ENCODE data around the gene WDR26.

The WDR26 gene

DNA sequence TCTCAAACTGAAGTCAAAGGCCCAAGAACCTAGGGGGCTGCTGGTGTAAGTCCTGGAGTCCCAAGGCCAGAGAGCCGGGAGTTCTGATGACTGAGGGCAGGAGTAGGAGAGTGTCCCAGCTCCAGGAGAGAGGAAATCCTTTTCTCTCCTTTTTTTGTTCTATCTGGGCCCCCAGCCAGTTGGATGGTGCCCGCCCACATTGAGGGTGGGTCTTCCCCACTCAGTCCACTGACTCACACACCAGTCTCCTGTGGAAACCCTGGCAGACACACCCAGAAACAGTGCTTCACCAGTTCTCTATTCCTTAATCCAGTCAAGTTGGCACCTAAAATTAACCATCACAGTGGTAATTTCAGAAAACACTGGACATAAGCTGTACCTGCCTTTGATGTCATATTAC, 12.7 kb upstream of the WDR26 start:
- peak; percentile 71 to 74 for DNase-seq
- H3K9me3 ChIP-seq, result no peaks in the 10 kb centered on the region
- intact Hi-C loops (cut with DNase I; ENCODE audit: low total_unique reads), result no loop called here
- no peak overlapping the region for H3K27ac ChIP-seq
- no peak overlapping the region for H3K4me3 ChIP-seq
- TF ChIP-seq, protein P1, sequence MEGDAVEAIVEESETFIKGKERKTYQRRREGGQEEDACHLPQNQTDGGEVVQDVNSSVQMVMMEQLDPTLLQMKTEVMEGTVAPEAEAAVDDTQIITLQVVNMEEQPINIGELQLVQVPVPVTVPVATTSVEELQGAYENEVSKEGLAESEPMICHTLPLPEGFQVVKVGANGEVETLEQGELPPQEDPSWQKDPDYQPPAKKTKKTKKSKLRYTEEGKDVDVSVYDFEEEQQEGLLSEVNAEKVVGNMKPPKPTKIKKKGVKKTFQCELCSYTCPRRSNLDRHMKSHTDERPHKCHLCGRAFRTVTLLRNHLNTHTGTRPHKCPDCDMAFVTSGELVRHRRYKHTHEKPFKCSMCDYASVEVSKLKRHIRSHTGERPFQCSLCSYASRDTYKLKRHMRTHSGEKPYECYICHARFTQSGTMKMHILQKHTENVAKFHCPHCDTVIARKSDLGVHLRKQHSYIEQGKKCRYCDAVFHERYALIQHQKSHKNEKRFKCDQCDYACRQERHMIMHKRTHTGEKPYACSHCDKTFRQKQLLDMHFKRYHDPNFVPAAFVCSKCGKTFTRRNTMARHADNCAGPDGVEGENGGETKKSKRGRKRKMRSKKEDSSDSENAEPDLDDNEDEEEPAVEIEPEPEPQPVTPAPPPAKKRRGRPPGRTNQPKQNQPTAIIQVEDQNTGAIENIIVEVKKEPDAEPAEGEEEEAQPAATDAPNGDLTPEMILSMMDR (IDR thresholded peaks at IDR 0.05), result no peak
- peaks cover 0 to 8% (median 0%) of the 10 kb centered on the region in 3 donors for H3K36me3 ChIP-seq
- peaks cover 0 to 10% (median 8%) of the 10 kb centered on the region in 4 donors for H3K4me1 ChIP-seq
- no peaks in the 10 kb centered on the region for H3K27me3 ChIP-seq

DNA sequence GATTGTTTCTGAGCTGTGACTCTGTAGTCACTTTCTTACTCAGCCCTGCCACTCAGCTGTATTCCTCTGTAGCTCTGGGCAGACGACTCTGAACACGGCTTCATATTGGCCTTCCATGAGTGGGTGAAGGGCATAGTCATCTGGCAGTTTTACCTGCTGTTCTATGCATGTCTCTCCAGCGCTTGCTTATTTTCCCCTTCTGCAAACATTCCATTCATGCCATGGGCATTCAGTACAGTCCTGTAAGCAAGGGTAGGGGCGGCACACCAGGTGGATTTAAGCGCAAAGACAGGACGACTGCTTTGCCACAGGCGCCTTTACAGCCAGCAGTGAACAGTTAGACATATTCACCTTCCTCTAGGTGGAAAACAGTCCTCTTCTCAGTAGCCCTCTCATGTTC, 4.4 kb upstream of the WDR26 start:
- intact Hi-C loops (cut with DNase I; ENCODE audit: low total_unique reads), result no loop called here
- TF ChIP-seq, protein P1 (IDR thresholded peaks at IDR 0.05), result no peak
- no peak for DNase-seq
- Histone ChIP-seq H3K4me3 (no peak overlapping the region), H3K27ac (no peak overlapping the region), H3K9me3 (no peaks in the 10 kb centered on the region), H3K27me3 (no peaks in the 10 kb centered on the region), H3K36me3 (peaks cover 5 to 8% (median 7%) of the 10 kb centered on the region in 3 donors), H3K4me1 (peaks cover 0 to 11% (median 8%) of the 10 kb centered on the region in 4 donors)

DNA sequence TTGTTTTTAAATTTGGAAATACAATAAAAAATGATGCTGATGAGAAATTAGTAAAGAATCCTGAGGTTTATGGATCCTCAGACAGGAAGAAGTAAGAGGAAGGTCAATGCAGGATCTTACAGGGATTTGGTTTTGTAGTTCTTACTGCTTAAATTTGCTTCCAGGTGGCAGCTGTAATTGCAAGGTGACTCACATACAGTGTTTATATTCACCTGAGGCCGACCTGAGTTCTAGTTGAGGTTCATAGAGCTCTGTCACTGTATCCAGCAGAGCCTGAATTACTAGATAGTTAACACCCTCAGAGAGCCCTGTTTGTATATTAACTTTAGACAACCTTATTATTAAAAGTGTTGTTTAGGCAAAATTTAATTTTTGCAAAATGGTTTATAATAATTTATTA, 1.4 kb upstream of the WDR26 start:
- TF ChIP-seq, protein P1 (IDR thresholded peaks at IDR 0.05), result no peak
- H3K27ac ChIP-seq, result peak overlapping the region; percentile 98 to 100
- intact Hi-C loops (cut with DNase I; ENCODE audit: low total_unique reads), result no loop called here

DNA sequence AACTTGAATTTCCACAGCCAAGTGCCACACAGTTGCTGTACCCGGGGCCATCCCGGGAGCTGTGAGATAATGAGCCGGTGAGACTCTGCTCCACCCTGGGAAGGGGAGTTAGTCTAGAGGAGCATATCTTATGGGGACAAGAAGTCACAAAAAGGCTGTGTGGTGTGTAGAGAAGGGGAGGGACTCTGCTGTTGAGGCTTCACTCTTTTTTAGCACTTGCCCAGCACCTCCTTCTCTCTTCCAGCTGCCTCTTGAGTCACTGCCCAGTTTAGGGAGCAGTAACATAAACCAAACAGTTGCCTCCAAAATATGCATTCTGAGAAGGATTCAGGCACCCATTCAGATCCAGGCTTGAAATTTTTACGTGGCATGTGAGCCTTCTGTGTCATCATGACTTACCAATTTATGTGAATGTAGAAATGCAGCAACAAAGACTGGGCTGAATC, 744 bp upstream of the WDR26 start:
- no peaks in the 10 kb centered on the region for H3K27me3 ChIP-seq
- H3K36me3 ChIP-seq, result peaks cover 0 to 6% (median 5%) of the 10 kb centered on the region in 3 donors
- TF ChIP-seq, protein P1 (IDR thresholded peaks at IDR 0.05), result no peak
- H3K4me3 ChIP-seq, result peak overlapping the region; percentile 75 to 92
- intact Hi-C loops (cut with DNase I; ENCODE audit: low total_unique reads), result no loop called here
- H3K4me1 ChIP-seq, result peaks cover 0 to 34% (median 25%) of the 10 kb centered on the region in 4 donors
- peak overlapping the region; percentile 98 to 100 for H3K27ac ChIP-seq
- peak in 1 of 2 donors; percentile 67 for DNase-seq
- no peaks in the 10 kb centered on the region for H3K9me3 ChIP-seq

More for the DNA sequence above, 1.4 kb upstream of the WDR26 start:
- Histone ChIP-seq H3K9me3 (no peaks in the 10 kb centered on the region), H3K4me1 (peaks cover 0 to 28% (median 20%) of the 10 kb centered on the region in 4 donors), H3K4me3 (no peak overlapping the region), H3K36me3 (peaks cover 0 to 7% (median 5%) of the 10 kb centered on the region in 3 donors), H3K27me3 (no peaks in the 10 kb centered on the region)
- DNase-seq, result no peak

DNA sequence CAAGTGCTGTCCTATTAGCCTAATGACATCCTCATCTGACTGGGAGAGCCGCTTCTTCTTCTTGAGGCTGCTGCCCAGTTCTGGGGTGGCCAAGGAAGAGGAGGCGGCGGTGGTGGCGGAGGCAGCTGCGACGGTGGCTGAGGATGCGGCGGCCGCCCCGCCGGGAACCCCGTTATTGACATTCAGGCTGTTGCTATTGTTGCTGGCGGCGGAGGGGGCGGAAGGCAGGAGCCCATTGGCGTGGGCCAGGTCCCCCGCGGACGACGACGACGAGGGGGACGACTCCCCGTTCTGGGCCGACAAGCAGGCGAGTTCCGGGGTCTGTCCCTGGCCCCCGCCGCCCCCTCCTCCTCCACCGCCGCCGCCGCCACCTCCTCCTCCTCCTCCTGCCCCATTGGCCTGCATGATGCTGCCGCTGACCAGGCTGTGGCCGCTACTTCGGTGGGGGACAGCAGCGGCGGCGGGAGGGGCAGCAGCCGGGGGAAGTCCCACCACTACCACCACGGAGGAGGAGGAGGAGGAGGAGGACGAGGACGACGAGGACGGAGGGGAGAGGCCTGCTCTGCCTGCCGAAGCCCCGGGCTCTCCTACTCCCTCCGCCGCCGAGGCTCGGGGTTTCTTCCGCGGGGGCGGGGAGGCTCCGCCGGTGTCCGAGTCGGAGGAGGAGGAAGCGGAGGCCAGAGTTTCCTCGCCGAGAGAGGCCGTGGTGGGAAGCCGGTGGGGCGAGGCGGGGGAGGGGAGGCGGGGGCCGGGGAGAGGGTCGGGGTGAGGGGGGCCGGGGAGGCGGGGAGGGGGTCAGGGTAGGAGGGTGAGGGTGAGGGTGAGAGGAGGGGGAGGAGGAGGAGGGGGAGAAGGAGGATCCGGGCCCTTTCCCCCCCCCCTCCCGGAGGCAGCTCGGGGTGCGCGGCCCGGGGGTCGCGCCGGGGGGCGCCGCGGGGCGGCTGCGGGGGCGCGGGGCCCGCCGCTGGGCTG, 610 bp downstream of the WDR26 start:
- Histone ChIP-seq H3K4me3 (peak overlapping the region; percentile 75 to 92), H3K36me3 (peaks cover 0 to 3% (median 0%) of the 10 kb centered on the region in 3 donors), H3K27ac (peak overlapping the region; percentile 98 to 100), H3K4me1 (peaks cover 0 to 44% (median 31%) of the 10 kb centered on the region in 4 donors), H3K27me3 (no peaks in the 10 kb centered on the region), H3K9me3 (no peaks in the 10 kb centered on the region)
- peak; percentile 57 to 80 for DNase-seq
- intact Hi-C loops (cut with DNase I; ENCODE audit: low total_unique reads), result loop anchor here (5.0 kb wide), 1 partner anchor 72 kb away; no protein-coding TSS in a partner anchor
- TF ChIP-seq, protein P1 (IDR thresholded peaks at IDR 0.05), result no peak
